Testis (tissue), 2 donors: ENCODE measurements around the gene MAP2K2.

Experiments
- POLR2A ChIP-seq: fragments of 450-650 bp; IDR thresholded peaks from one replicate; pipeline ENCODE4 v1.6.1; 2017; ENCODE audit warnings: antibody characterized with exemption, mild to moderate bottlenecking, moderate library complexity
- TF ChIP-seq, protein P1 (sequence below), 3 experiments: fragments of 450-650 bp in 2 of 3; fragments of 200-600 bp in 1 of 3; sonication (generic) in 1 of 3; IDR thresholded peaks; one replicate each; pipeline ENCODE4 v1.5.1; 2016 to 2019; ENCODE audit warnings: antibody characterized with exemption in 3 of 3, mild to moderate bottlenecking in 2 of 3, moderate library complexity in 1 of 3

DNA sequence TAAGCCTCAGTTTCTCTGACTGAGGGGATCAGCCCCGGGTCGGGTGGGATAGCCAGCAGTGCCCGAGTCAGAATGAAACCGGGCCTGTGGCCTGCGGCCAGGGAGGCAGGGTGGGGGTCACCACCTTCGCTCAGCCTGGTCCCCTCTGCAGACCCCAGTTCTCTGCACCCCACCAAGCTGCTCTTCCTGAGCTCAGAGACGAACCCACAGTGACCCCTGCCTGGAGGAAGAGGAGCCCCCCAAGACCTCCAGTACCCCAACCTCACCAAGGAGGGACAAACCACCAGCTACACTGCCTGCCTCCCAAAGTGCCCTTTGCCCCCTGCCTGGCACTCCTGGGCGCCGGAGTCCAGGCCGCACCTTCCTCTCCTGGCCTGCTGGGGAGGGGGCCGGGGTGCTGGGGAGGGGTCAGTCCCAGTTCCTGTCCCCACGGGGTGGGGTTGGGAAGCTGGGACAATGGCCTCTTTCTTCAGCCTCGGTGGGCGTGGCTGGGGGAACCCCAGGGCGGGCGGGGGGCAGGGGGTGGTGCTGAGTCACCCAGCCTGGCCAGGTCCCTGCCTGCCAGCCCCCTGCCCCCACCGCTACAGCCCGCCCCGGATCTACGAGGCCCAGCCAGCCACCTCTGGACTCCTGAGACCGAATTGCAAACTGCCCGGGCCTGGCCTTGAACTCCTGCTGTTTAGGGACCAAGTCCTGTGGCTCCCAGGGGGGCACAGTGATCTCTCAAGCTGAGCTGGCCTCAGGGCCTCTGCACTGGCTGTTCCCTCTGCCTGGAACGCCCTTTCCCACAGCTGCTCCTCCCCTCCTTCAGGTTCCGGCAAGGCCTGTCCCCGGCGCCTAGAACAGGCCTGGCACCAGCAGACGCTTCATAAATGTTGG lies 71.6 kb downstream of the MAP2K2 start:
- TF ChIP-seq, protein P1, sequence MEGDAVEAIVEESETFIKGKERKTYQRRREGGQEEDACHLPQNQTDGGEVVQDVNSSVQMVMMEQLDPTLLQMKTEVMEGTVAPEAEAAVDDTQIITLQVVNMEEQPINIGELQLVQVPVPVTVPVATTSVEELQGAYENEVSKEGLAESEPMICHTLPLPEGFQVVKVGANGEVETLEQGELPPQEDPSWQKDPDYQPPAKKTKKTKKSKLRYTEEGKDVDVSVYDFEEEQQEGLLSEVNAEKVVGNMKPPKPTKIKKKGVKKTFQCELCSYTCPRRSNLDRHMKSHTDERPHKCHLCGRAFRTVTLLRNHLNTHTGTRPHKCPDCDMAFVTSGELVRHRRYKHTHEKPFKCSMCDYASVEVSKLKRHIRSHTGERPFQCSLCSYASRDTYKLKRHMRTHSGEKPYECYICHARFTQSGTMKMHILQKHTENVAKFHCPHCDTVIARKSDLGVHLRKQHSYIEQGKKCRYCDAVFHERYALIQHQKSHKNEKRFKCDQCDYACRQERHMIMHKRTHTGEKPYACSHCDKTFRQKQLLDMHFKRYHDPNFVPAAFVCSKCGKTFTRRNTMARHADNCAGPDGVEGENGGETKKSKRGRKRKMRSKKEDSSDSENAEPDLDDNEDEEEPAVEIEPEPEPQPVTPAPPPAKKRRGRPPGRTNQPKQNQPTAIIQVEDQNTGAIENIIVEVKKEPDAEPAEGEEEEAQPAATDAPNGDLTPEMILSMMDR (IDR thresholded peaks at IDR 0.05) = no peak
- no peak for TF ChIP-seq POLR2A
